ENCODE data around the gene NR0B2.
"Not testable (repeated sequence)": the region's sequence is repeated elsewhere in the genome, so short reads cannot be mapped to it uniquely, and the experiment has no call there.

Gene NR0B2

DNA sequence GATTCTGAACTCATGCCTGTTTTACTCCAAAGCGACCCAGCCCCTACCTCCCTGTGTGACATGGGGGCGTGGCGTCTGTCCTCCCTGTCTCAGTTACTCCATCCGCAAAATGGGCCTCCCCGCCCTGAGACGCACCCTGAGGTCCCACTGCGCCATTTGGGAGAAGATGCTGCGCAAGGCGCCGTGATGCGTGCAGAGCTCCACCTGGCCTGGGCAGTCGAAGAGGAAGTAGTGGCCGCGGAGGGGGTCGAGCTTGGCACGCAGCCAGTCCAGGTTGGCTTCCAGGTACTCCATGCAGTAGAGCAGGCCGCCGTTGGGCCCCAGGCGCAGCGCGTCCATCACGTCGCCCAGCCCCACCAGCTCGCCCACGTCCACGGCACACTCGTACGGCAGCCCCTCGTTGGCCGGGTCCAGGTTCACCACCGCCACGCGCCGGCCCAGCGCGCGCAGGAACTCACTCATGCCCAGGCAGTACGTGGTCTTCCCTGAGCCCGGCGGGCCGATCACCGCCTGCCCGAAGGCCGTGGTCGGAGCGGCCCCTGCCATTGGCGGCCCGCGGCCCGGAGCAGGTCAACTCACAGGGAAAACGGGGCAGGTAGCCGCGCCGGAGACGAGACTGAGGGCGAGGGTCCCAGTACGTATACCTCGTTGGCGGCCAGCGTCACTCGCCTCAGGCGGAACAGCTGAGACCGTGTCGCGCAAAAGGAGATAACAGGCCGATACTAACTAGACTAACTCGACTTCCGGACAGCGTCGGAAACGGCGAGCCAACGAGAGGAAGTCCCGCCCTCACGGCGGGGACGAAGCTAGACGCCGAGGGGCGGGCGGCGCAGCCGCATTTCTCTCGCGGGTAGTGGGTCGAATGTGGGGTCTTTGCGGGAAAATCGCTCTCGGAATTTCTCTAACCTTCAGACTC, 24.0 kb downstream of the NR0B2 start, which contains the start of gene GPN2:
GPN2 (minus strand) TSS at position 733 of the 916 bp plus-strand sequence; CDS start at position 546, 187 bp downstream.
- DNase-seq (ENCODE audit: low read depth in 3 of 3): peak; percentile 52 to 73 (median 58)

DNA sequence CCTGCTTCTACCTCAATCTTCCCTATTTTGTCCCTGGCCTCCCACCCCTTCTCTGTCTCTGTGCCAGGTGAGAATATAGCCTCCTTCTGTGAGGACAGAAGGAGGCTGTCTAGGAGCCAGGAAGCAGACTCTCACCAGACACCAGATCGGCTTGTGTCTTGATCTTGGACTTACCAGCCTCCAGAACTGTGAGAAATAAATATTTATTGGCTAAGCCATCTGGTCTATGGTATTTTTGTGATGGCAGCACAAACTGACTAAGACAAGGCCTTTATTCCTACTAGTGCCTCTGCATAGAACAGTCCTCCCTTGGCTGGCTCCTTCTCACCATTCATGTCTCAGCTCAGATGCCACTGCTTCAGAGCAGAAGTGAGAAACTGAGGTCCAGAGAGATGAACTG, 25.5 kb downstream of the NR0B2 start:
- no peak for DNase-seq (ENCODE audit: low read depth in 3 of 3)

DNA sequence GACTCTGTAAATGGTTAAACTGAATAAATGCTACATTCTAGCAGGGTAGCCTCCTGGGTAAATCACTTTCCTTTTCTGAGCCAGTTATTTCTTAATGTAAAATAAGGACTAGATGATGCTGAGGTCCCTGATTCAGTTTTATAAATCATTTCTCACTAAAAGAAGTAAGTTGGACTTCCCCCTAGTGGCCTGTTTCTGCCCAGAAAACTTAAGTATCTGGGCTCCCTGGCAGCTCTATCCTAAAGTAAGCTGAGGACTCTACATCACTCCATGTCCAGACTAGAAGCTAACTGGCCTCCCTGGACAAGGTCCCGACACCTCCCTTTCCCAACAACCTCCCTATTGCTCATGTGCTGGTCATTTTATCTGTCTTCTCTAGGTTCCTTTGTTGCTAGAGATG, 26.6 kb downstream of the NR0B2 start:
- DNase-seq (ENCODE audit: low read depth in 3 of 3): no peak

GRCh38 chr1:26882696-26883463, 30.9 kb downstream of the NR0B2 start:
- no peak for DNase-seq (ENCODE audit: low read depth in 3 of 3)

GRCh38 chr1:26881611-26882010, 32.2 kb downstream of the NR0B2 start:
- DNase-seq (ENCODE audit: low read depth in 3 of 3): not testable (repeated sequence)

DNA sequence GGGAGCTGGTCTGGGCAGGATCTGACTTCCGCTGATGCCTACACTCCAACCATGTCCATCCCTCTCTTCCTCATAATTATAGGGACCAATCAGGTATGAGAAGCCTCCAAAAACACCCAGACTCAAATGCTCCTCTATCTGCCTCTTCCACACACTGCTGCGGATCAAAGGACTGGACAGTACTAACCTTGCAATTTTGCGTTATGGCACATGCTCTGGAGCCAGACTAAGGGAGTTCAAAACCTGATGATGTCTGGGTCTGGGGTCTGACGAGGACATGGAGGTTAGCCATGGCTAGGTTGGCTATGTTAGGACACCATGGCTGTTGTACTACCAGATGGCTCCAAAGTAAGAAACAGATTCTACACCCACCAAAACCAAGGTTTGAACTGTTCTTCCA, 34.0 kb downstream of the NR0B2 start:
- no peak for DNase-seq (ENCODE audit: low read depth in 3 of 3)

DNA sequence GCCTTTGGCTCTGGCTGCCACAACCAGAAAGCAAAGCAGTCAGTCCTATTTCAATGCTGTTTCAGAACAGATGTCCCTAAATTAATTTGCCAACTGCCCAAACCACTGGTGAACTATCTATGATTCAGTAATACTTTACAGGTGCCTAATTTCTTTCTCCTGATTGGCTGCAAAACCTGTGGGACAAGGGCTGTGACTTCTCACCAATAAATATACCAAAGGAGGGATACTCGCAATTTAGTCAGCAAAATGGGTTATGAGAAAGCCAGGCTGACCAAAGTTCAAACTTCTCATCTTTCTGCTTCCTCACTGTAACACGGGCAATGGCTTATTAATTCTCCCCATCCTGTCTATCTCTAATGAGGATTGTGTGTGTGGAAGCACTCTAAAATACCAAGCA, 36.4 kb downstream of the NR0B2 start:
- no peak for DNase-seq (ENCODE audit: low read depth in 3 of 3)

DNA sequence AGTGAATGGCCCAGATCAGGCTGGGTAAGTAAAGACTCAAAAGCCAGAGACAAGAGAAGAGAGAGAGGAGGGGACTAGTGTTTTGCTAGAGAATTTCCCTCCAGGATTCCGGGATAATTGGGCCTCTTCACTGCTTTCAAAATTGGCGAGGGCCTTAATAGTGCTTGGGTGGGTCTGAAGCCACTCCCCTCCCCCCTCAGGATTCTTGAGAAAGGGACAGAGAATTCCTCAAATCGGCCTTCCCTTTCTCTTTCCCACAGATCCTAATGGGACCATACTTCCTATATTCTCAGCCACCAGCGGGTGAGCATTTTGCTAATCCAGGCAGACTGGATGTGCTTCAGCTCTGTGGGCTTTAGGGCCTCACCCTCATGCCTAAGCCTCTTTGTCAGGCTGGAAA, 38.9 kb downstream of the NR0B2 start:
- no peak for DNase-seq (ENCODE audit: low read depth in 3 of 3)

DNA sequence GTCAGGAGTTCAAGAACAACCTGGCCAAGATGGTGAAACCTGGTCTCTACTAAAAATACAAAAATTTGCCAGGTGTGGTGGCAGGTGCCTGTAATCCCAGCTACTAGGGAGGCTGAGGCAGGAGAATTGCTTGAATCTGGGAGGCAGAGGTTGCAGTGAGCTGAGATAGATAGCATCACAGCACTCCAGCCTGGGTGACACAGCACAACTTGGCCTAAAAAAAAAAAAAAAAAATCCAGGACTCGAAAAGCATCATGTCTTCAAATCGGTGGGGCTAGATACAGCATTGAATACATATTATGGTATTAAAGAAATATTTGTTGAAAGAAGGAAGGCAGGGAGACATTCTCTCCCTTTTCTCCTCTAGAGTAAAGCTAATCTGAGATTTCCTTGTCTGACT, 40.7 kb downstream of the NR0B2 start:
- not testable (repeated sequence) for DNase-seq (ENCODE audit: low read depth in 3 of 3)

GRCh38 chr1:26864610-26865480, 48.9 kb downstream of the NR0B2 start:
- DNase-seq (ENCODE audit: low read depth in 3 of 3): peak; percentile 91 to 92 (median 92)

- DNase-seq (ENCODE audit: low read depth in 3 of 3): no peak
Measured at GRCh38 chr1:26863685-26864077, 50.1 kb downstream of the NR0B2 start.

- peak; percentile 39 to 60 (median 48) for DNase-seq (ENCODE audit: low read depth in 3 of 3)
Measured at GRCh38 chr1:26862781-26863684, 50.7 kb downstream of the NR0B2 start, which contains the start of gene SFN. Gene SFN, plus strand, starts transcription at chr1:26863149. Its CDS starts 64 bp downstream, at chr1:26863213.

DNA sequence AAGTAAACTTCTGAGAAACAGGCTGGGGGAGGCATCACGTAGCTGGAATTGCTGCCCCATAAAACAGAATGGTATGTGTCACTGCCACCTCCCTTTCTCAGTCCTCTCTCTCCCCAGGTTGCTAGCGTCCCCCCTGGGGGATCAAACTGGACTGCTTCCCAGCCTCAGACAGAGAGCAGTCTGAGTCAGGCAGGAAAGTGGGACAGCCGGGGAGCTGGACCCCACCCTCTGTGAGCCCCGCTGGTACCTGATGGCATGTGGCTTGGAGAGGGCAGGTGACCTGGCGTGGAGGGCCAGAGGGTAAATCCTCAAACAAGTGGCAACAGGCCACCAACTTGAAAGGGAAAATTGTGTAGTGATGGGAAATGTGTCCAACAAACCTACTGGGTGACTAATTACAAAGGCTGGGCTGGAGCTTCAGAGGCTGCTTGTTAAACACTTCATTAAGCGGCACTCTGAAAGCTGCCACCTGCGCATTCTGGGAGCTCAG, 51.8 kb downstream of the NR0B2 start:
- DNase-seq (ENCODE audit: low read depth in 3 of 3): no peak

All from stimulated activated CD4-positive, alpha-beta T cell treated with anti-CD3 and anti-CD28 coated beads, TNF-alpha, amount 100 ng/mL, for 48 hours (primary cell).